Urinary bladder (tissue), 4 donors: Measurements from ENCODE around the gene MEF2C. TPM values are rescaled to one million over a fixed set of nuclear protein-coding genes. Genes with fewer than 3 reads are reported as not detected.
A peak's percentile ranks its signal among the peaks of the same experiment; 100 is the strongest.

Experiments used
- DNase-seq: peaks from one replicate; pipeline ENCODE4 v3.0.0-alpha.2; 2015; ENCODE audit errors: extremely low spot score
- H3K27ac ChIP-seq: one replicate; pipeline ENCODE4 v1.5.1; 2013; ENCODE audit warnings: low read depth, mild to moderate bottlenecking, moderate library complexity
- H3K36me3 ChIP-seq: one replicate; pipeline ENCODE4 v1.6.1; 2013; ENCODE audit warnings: mild to moderate bottlenecking, moderate library complexity; ENCODE audit not compliant: insufficient read depth
- H3K4me1 ChIP-seq: one replicate; pipeline ENCODE4 v1.6.1; 2013; ENCODE audit warnings: mild to moderate bottlenecking, moderate library complexity; ENCODE audit not compliant: insufficient read depth
- H3K4me3 ChIP-seq: one replicate; pipeline ENCODE4 v1.5.1; 2013; ENCODE audit warnings: low read depth, low read length
- WGBS: extraction: QIAGEN DNeasy Blood & Tissue Kit; methylation state at CpG from one replicate; pipeline ENCODE4 v1.1.7; 2013; 5-methylcytosine and 5-hydroxymethylcytosine counted together
- polyA plus RNA-seq: library from polyadenylated mRNA; stranded (reverse); fragments of 200-250 nt; gene quantifications from one replicate; pipeline ENCODE4 v1.2.3, GENCODE V29; 2013
- total RNA-seq: library from RNA; depleted of rRNA; stranded (reverse); fragments of >200 nt; gene quantifications from one replicate; pipeline ENCODE4 v1.2.3, GENCODE V29; 2014
- donor health status: healthy with polysubstance abuse.
- donor health status: healthy.

MEF2C gene
- total and polyA plus RNA-seq, 2 donors: 25.2 to 166 TPM

GRCh38 chr5:88688984-88689667 is 193.9 kb downstream of the MEF2C start:
- no peak overlapping the region for H3K4me3 ChIP-seq

DNA sequence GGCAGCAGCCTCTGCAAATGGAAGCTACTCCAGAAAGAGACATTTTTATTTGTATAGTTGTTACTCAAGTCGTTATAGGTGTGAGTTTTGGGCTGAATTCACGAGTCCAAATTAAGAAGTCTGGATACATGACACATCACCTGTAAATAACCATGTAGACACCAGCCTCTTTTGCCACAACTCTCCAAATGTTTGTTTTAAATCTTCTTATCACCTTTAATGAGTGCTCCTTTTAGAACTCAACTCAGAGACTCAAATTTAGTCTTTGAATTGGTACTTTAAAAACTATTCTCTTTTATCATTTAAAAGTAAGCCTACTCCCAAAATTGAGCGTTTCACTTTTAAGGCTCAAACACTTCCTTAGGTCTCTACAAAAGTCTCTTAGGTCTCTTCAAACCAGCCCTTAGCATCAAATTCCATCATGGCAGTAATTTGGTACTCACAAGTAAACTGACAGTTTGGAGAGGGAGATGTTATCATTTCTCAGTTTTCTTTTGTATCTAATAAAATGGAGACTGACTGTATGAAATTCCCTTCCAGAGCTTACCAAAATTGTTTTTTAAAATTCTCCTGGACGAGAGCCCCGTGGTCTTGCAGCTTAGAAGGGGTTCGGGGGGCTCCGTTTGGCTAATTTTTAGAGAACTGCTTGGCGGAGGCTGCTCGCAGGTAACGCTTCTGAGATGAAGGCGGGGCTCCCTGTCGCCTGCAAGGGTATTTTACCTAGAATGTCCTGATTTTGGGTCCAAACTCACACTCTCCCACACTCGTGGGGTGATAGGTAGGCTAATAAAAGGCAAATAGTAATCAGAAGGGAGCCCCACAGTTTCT is 194.6 kb downstream of the MEF2C start:
- Histone ChIP-seq H3K4me3 (no peak overlapping the region), H3K27ac (no peak overlapping the region), H3K4me1 (no peaks in the 10 kb centered on the region), H3K36me3 (no peaks in the 10 kb centered on the region)
- 8% methylated on average over 13 of the region's 13 CpGs for WGBS
- DNase-seq: no peak

More at GRCh38 chr5:88688984-88689667, 193.9 kb downstream of the MEF2C start:
- Histone ChIP-seq H3K27ac (no peak overlapping the region), H3K36me3 (no peaks in the 10 kb centered on the region), H3K4me1 (no peaks in the 10 kb centered on the region)
- 6% methylated on average over 27 of the region's 27 CpGs for whole genome bisulfite sequencing
- no peak for DNase-seq

GRCh38 chr5:88687373-88687911 is 195.5 kb downstream of the MEF2C start:
- Histone ChIP-seq H3K4me1 (no peaks in the 10 kb centered on the region), H3K36me3 (no peaks in the 10 kb centered on the region), H3K4me3 (no peak overlapping the region), H3K27ac (no peak overlapping the region)
- 5% methylated on average over 11 of the region's 11 CpGs for WGBS
- no peak for DNase-seq

DNA sequence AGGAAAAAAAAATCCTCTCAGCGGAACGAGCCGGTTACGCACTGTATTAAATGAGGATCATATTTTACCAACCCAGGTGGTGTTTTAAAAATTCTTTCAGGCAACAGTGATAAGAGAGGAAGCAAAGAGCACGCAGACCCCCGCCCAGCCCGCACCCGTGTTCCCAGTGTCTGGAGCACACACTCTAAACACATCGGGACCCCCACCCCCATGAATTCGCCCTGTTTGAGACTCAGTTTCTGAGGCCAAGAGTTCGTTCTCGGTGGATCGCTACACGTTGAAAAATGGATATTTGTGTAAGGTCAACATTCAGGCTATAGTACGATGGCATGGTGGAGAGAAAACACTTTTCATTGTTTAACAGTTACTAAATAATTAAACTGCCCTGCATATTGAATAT is 196.3 kb downstream of the MEF2C start:
- H3K36me3 ChIP-seq: no peaks in the 10 kb centered on the region
- DNase-seq: no peak
- no peaks in the 10 kb centered on the region for H3K4me1 ChIP-seq
- no peak overlapping the region for H3K4me3 ChIP-seq
- 7% methylated on average over 15 of the region's 15 CpGs for WGBS
- H3K27ac ChIP-seq: no peak overlapping the region

- H3K4me1 ChIP-seq: no peaks in the 10 kb centered on the region
- H3K27ac ChIP-seq: no peak overlapping the region
- no peak for DNase-seq
- no peak overlapping the region for H3K4me3 ChIP-seq
- 7% methylated on average over 23 of the region's 23 CpGs for WGBS
- no peaks in the 10 kb centered on the region for H3K36me3 ChIP-seq
Observed at GRCh38 chr5:88685591-88686541, 197.1 kb downstream of the MEF2C start.

- Histone ChIP-seq H3K27ac (no peak overlapping the region), H3K36me3 (no peaks in the 10 kb centered on the region), H3K4me1 (no peaks in the 10 kb centered on the region), H3K4me3 (no peak overlapping the region)
- no peak for DNase-seq
- WGBS: 4% methylated on average over 31 of the region's 31 CpGs
Observed at GRCh38 chr5:88683506-88684135, 199.4 kb downstream of the MEF2C start.

- 11% methylated on average over 5 of the region's 5 CpGs for WGBS
- H3K36me3 ChIP-seq: no peaks in the 10 kb centered on the region
- no peak for DNase-seq
- H3K27ac ChIP-seq: no peak overlapping the region
- no peak overlapping the region for H3K4me3 ChIP-seq
- H3K4me1 ChIP-seq: no peaks in the 10 kb centered on the region
Observed at GRCh38 chr5:88682881-88683361, 200.1 kb downstream of the MEF2C start.

DNA sequence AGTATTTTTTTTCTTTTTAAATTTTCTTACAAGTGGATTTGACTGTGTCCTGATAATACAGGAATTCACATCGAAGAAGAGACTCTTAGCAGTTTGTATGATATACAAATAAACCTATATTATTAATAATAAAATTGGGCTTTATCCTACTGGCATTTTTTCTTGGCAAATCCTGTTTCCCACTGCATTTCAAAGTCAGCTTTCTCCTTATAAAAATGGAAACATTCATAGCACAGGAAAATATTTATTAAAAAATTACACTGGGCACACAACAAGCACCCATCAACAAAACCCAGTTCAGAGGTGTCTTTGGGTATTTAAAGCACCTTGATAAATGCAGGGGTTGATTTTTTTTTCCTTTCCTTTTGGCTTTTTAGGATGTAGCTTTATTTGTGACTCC is 200.9 kb downstream of the MEF2C start:
- Histone ChIP-seq H3K4me3 (no peak overlapping the region), H3K36me3 (no peaks in the 10 kb centered on the region), H3K27ac (no peak overlapping the region), H3K4me1 (no peaks in the 10 kb centered on the region)
- no peak for DNase-seq
- WGBS: 15% methylated on average over 1 of the region's 1 CpG

- Histone ChIP-seq H3K27ac (no peak overlapping the region), H3K4me3 (no peak overlapping the region), H3K36me3 (no peaks in the 10 kb centered on the region), H3K4me1 (no peaks in the 10 kb centered on the region)
- DNase-seq: no peak
- 39% methylated on average over 5 of the region's 5 CpGs for WGBS
Observed at GRCh38 chr5:88681211-88681803, 201.7 kb downstream of the MEF2C start.

GRCh38 chr5:88680253-88681132 is 202.5 kb downstream of the MEF2C start:
- DNase-seq: no peak
- H3K27ac ChIP-seq: no peak overlapping the region
- 4% methylated on average over 61 of the region's 61 CpGs for WGBS
- H3K36me3 ChIP-seq: no peaks in the 10 kb centered on the region
- H3K4me1 ChIP-seq: no peaks in the 10 kb centered on the region
- peak overlapping the region; percentile 2 for H3K4me3 ChIP-seq

GRCh38 chr5:88679638-88680037 is 203.3 kb downstream of the MEF2C start:
- no peak overlapping the region for H3K4me3 ChIP-seq

More at GRCh38 chr5:88679638-88680037, 203.3 kb downstream of the MEF2C start:
- Histone ChIP-seq H3K4me1 (no peaks in the 10 kb centered on the region), H3K27ac (no peak overlapping the region), H3K36me3 (no peaks in the 10 kb centered on the region)
- 15% methylated on average over 14 of the region's 14 CpGs for WGBS
- DNase-seq: no peak
